GM18858 (cell line): ENCODE data around the gene TELO2.
"Not testable (repeated sequence)": the region's sequence is repeated elsewhere in the genome, so short reads cannot be mapped to it uniquely, and the experiment has no call there.

Experiments used
- ATAC-seq: cut with Tn5 transposase; IDR thresholded peaks from one replicate; pipeline ENCODE4 v1.9.1; 2021; ENCODE audit not compliant: unreplicated experiment

The TELO2 gene

DNA sequence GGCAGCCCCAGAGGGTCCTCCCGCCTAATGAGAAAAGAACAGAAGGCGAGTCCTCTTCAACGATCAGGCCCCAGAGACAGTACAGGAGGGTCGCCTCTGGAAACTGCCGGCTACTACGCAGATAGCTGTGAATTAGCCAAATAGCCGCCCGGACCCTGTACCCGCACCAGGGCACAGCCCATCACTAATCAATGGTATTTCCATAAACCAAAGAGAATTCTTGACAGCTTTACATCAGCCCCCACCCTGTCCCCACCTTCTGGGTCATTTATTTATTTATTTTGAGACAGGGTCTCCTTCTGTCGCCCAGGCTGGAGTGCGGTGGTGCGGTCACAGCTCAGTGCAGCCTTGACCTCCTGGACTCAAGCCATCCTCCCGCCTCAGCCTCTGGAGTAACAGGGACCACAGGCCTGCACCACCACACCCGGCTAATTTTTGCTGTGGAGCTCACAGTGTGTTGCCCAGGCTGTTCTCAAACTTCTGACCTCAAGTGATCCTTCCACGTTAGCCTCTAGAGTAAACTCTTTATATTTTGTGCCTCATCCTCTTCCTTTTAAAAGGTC is 17.5 kb upstream of the TELO2 start:
- ATAC-seq = no peak

DNA sequence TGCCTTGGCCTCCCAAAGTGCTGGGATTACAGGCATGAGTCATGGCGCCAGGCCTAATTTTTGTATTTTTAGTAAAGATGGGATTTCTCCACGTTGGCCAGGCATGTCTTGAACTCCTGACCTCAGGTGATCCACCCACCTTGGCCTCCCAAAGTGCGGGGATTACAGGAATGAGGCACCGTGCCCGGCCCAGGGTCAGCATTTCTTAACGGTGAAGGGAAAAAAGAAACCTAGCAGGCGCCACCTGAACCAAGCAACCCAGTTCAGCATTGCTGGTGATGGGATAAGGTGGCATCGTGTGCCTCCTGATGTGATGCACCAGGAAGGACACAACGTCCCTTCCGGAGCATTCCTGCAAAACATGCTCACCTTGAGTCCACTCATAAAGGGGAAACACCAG is 16.1 kb upstream of the TELO2 start:
- no peak for ATAC-seq

DNA sequence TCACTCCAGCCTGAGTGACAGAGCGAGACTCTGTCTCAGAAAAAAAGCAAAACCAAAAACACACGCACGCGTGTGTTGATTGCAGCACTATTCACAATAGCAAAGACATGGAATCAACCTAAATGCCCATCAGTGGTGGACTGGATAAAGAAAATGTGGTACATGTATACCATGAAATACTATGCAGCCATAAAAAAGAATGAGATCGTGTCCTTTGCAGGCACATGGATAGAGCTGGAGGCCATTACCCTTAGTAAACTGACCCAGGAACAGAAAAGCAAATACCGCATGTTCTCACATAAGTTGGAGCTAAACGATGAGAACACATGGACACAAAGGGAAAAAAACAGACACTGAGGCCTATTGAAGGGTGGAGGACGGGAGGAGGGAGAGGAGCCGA is 14.2 kb upstream of the TELO2 start:
- not testable (repeated sequence) for ATAC-seq

DNA sequence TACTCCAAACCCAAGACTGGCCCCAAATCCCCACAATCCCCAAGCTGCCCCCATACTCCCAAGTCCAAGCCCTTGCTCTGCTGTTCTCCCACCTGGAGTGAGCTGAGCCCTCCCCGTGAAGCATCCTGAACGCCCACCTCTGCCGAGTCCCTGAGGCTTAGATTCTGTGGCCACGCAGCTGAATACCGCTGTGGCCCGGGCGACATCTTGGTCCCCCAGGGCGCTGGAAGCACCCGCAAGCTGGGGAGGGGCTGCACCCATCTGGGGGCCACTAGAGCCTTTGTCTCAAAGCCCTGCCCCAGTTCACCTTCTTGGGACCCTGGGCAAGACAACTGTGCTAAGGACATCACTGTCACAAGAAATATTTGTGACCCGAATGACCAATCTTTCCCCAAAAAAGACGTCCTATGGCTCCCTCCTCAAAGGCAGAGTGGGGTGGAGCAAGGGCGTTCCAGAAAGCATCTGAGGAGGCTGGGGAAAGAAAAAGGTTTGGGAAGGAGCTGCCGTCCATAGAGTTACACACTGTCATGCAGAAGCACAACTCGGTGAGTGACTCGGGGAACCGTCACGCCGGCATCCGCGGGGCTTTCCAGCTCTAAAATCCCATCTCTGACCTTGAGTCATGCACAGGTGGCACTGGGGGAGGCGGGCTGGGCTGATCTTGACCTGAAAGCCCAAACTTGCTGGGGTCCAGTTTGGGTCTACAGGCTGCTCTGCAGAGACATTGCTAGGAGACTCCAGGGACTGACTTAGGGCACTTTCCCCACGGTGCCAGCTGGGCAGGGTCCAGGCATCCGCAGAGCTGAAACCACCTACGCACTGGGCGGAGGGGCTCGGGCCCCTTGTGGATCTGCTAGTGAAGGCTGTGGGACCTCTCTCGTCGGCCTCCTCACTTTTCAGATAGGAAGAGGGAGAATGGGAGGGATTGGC is 11.0 kb upstream of the TELO2 start:
- no peak for ATAC-seq

DNA sequence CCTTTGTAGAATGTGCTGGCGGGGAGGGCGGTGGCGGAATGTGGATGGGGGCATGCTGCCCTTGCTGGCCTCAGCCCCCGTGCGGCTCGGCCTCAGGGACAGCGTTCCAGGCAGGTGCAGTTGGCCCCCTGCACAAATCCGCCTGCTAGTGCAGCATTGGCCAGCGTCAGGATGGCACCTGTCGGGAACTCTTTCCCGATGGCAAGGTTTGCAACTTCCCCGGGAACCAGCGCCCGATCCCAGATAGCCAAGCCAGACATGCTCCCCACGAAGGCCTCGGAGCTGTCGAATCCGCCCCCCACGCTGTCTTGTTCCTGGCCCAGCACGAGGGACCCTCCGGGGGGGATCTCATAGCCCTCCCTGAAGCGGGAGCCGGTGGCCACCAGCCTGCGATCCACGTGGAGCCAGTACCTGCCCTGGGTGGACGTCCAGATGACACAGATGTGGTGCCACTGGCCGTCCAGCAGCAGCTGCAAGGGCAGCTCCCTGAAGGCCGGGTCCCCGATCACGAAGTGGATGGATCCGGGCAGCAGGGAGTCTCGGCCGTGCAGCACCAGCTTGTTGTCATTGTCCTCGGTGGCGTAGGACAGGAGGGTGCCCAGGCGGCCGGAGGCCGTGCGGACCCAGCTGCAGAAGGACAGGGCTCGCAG is 7.2 kb upstream of the TELO2 start:
- ATAC-seq = no peak

DNA sequence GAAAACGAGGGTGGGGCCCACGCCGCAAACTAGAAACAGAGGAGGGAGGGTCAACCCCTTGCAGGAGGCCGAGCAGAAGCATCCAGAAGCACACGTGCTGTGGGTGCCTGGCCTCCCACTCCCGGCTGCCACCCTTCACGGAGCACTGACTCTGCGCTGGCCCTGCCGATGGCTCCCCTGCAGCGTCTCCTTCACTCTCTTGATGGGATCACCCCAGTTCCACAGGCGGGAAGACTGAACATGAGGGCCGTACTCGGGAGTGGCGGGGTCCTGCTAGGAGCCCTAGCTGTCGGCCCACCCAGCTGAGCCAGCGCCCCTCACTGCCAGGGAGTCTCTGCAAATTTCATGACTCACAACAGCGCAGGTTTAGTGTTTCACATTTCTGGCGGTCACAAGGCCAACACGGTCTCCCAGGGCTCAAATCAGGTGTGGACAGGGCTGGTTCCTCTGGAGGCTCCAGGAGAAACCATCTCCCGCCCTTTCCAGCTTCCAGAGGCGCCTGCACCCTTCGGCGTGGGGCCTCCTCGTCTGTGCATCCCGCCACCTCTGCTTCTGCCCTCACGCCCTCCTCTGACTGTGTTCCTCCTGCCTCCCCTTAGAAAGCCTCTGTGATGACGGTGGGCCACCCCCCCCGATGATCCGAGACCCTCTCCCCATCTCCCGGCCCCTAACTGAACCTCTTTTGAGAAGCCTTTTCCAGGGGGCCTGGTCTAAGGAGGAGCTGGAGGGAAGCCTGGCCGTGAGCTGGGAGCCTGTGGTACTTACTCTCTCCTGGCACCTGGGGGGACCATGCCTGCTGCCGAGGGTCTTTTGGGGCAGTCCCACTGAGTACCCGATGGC is 6.4 kb upstream of the TELO2 start:
- ATAC-seq = no peak

DNA sequence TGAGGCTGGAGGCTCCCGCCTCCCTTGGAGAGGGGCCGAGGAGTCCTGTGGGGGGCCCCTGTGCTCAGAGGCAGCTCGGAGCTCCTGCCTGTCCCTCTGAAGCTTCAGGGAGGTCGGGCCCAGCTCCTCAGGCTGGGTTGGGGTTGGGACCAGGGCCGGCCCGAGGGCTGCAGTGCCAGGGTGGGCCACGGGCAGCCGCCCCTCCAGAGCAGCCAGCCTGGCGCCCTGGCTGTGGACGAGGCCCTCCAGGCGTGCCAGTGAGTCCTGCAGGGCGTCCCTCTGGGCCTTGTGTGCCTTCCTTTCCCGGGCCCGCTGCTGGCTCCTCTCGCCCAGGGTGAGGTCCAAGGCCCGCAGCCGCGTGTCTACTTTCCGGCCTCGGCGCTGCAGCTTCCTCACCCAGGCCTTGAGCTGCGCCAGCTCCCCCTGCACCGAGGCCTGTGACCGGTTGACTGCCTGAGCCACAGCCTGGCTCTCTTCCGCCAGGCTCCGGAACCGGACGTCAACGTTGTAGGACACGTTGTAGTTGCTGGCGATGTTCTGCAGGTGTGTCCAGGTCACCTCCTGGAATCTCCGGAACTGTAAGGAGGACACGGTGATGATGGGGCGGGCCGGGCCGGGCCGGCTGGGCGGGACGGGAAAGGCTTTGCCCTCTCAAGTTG is 5.6 kb upstream of the TELO2 start:
- no peak for ATAC-seq

DNA sequence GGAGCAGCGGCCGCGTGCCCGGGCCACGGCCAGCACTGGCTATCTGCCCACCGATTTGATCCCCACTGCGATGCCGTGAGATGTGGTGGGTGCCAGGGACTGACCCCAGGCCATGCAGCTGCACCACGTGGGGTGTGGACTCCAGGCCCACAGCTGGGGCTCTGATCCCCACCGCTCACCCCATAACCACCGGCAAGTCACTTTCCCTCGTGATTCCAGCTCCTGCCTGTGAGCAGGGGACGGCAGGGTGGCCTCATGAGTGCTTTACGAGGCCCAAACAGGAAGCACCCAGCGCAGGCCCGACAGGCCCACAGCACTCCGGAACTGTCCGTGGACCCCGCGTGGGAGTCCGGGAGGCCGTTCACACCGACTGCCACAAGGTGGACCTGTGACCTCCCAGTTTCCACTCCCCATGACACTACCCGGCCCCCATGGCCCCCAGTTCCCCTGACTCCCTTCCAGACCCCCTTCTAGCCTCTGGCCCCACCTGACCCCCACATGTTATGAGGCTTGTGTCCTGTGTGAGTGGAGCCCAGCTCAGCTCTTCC is 5.0 kb upstream of the TELO2 start:
- ATAC-seq = no peak

DNA sequence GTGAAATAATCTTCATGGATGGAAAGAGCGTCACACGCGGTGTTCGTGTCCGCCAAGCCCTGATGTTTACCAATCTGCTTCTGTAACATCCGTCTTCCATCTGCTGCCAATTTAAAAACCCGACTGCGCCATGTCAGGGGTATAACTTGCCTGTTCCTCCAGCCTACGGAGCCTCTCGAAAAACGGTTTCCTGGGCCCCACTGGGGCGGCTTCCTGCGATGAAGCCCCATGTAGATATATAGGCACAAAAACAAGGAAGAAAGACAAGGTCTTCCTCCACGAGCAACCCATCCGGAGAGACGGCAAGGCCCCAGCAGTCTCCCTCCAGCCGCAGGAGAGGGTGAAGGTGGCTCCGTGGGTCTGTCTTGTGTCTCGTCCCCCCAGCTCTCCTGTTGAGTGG is 4.5 kb upstream of the TELO2 start, which contains the start of gene PTX4:
Gene PTX4, minus strand, starts transcription at position 326 of the 400 bp plus-strand sequence. Its CDS starts 35 bp downstream, at position 291.
- ATAC-seq = no peak

DNA sequence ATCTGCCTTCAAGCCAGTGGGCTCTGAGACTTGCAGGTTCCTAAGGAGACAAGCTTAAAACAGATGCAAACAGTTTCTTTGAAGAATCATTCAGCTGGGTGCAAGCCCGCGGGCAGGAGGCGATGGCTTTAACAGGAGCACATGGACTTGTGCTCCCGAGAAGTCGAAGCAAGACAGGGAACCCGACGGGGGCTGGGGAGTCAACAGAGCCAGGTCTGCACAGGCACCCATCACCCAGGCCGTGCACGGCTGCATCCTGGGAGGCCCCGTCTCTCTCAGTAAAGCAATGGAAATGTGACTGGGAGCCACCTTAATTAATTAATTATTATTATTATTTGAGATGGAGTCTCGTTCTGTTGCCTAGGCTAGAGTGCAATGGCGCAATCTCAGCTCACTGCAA is 4.1 kb upstream of the TELO2 start:
- ATAC-seq = no peak

DNA sequence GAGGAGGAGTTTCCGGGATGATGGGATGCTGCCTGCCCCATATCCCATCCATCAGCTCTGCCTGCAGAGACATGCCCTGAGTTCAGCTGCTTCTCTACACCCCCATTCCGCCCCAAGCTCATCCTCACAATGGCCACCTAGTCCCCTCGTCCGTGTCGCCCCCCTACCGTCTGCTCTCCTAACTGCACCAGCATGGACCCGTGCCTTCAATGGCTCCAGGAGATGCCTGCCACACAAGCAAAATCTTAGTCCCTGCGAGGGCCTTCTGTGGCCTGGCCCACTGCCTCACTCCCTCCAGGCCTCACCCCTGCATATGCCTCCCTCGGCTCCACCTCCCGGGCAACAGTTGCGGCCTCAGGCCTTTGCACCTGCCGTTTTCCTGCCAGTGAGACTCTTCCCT is 1.8 kb upstream of the TELO2 start:
- no peak for ATAC-seq

DNA sequence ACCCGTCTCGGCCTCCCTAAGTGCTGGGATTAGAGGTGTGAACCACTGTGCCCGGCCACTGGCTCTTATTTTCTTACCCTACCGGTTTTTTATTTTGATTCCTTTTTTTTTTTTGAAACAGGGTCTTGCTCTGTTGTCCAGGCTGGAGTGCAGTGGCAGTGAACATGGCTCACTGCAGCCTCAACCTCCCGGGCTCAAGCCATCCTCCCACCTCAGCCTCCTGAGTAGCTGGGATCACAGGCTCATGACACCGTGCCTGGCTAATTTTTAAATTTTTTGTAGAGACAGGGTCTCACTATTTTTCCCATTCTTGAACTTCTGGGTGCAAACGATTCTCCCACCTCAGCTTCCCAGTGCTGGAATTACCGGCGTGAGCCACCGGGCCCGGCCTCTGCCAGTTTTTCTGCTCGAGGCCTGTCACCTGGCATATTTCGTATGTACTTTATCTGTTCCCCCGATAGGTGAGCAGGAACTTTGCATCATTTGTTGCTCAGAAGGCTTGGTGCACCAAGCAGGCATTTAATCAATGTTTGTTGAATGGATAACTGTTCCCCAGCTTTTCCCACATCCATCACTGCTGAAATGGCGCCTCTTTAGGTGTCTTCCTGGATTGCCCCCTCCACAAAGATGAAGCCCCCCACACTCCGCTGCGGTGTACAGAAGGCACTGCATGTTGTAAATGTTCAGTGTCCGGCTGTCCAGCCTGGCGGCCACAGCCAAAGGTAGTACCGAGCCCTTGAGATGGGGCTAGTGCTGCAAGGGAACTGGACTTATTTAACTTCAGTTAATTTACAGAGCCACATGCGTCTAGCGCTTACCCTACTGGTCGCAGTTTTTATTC is 858 bp upstream of the TELO2 start:
- no peak for ATAC-seq

DNA sequence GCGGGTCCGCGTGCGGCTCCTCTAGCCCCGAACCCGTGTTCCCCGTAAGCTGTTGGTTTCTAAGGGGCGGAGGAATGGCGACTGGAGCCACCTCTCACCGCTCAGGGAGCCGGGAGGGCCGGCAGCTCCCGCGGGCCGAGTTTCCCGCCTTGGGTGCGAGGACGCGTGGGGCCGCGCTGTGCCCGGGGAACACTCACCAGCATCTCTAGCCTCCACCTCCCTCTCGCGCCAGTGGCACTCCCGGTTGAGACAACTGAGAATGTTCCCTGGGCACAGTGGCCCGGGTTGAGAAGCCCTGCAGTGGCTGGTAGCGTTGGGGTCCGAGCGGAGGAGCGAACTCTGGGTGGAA is 560 bp downstream of the TELO2 start:
- ATAC-seq = no peak

DNA sequence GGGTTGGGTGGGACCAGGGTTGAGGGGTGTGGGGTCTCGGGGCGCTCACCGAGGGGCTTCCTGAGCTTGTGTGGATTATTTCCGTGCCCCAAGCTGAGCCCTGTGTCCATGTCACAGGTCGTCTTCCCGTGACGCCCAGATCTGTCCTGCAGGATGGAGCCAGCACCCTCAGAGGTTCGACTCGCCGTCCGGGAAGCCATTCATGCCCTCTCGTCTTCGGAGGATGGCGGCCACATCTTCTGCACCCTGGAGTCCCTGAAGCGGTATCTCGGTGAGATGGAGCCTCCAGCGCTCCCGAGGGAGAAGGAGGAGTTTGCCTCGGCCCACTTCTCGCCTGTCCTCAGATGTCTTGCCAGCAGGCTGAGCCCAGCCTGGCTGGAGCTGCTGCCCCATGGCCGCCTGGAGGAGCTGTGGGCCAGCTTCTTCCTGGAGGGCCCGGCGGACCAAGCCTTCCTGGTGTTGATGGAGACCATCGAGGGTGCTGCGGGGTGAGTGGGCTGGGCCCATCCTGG is 1.0 kb downstream of the TELO2 start:
- no peak for ATAC-seq

DNA sequence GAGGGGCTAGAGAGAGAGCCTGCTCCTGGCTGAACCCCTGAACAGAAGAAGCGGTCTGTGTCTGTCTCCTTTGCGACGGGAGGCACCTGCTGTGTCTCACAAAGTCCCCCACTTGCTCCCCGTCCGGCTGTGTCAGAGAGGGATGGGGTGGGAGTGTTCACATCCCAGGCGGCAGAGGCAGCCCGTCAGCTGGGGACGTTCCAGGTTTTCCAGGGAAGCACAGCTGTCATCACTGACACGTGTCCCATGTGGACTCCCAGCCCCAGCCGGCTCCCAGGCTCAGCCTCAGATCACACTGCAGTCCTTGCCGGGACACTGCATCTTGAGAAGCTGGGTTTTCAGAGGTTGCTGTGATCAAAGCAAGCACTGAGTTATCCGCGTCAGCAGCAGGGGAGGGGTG is 1.6 kb downstream of the TELO2 start:
- ATAC-seq = no peak

DNA sequence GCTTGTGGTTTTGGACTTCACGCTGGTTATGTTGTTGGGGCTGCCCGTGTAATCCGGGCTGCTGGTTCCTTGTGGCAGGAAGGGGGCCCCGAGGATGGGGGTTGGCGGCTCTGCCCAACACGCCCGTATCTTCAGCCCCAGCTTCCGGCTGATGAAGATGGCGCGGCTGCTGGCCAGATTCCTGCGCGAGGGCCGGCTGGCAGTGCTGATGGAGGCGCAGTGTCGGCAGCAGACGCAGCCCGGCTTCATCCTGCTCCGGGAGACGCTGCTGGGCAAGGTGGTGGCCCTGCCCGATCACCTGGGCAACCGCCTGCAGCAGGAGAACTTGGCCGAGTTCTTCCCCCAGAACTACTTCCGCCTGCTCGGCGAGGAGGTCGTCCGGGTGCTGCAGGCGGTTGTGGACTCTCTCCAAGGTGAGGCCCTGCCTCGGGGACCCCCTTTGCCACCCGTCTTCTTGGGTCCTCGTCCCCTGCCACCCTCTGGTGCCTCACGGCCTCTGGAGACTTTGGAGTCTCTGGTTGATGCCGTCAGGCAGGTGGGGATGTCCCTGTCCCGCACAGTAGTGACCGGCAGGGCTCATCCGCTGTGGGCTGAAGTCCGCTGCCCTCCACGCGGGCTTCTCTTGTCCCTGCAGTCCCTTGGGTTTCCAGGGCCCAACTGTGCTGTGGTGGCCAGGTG is 2.2 kb downstream of the TELO2 start:
- ATAC-seq = no peak

DNA sequence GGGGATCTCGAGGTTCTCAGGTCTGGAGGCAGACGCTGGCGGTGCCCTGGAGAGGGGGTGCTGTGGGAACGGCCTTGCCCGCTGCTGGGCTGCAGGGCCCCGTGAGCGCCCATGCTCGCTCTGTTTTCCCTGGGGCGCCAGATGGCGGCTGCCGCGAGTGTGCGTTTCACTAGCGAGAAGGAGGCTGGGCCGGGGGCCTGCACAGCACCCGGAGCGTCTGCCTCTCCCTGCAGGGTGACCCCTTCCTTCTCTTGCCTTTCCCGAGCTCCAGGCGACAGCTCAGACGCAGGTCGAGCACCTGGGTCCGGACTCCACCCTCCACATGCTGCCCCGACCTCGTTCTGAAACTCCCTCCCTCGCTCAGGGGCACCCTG is 2.7 kb downstream of the TELO2 start:
- no peak for ATAC-seq

DNA sequence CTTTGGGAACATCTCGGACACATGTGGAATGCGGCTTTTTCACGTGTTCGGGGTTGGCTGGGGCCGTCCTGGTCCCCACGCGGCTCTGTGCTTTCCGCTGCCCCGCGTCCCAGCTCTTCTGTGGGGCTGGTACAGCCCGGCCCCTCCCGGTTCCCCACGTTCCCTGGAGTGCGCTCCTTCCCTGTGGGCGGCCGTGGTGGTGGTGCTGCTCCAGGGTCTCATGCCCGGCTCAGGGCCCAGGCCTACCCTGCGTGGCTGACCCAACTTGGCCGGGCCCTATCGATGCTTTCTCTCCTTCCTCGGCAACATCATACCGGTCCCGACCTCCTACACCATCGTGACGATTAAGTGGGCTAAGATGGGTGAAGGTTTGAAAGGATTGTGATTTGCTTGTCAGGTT is 3.3 kb downstream of the TELO2 start:
- ATAC-seq = no peak
